ENCODE results near the gene FXYD3. TPM values are rescaled to one million over a fixed set of nuclear protein-coding genes. Genes with fewer than 3 reads are reported as not detected.

The FXYD3 gene
- total RNA-seq, 4 donors from 2014 or later = 282 to 837 (median 489) TPM

- DNase-seq = no peak
- intact Hi-C loops (cut with DNase I) = no loop called here
Observed at GRCh38 chr19:35075202-35076025, 40.2 kb upstream of the FXYD3 start.

GRCh38 chr19:35076026-35076370 lies 39.6 kb upstream of the FXYD3 start:
- WGBS, 2 donors = no CpG with 5 or more reads among the region's 6 CpGs
- H3K9me3 ChIP-seq = no peaks in the 10 kb centered on the region
- no peaks in the 10 kb centered on the region for H3K27me3 ChIP-seq
- H3K36me3 ChIP-seq = no peaks in the 10 kb centered on the region
- DNase-seq = no peak
- intact Hi-C loops (cut with DNase I) = no loop called here
- no peak overlapping the region for H3K4me3 ChIP-seq
- TF ChIP-seq CTCF (IDR thresholded peaks at IDR 0.05) (no peak), POLR2A (IDR thresholded peaks at IDR 0.05) (no peak)
- no peaks in the 10 kb centered on the region for H3K4me1 ChIP-seq
- no peak overlapping the region for H3K27ac ChIP-seq

More at GRCh38 chr19:35075202-35076025, 40.2 kb upstream of the FXYD3 start:
- H3K4me1 ChIP-seq = no peaks in the 10 kb centered on the region
- peaks cover 0 to 4% (median 4%) of the 10 kb centered on the region in 3 donors for H3K9me3 ChIP-seq
- TF ChIP-seq CTCF (IDR thresholded peaks at IDR 0.05) = no peak
- no peak for TF ChIP-seq POLR2A (IDR thresholded peaks at IDR 0.05)
- no peaks in the 10 kb centered on the region for H3K36me3 ChIP-seq
- H3K4me3 ChIP-seq = no peak overlapping the region
- no peaks in the 10 kb centered on the region for H3K27me3 ChIP-seq
- no peak overlapping the region for H3K27ac ChIP-seq
- 79 to 88% methylated on average over 12 to 18 of the region's 21 CpGs for WGBS, 2 donors

- WGBS, 2 donors = 80 to 100% methylated on average over 1 of the region's 8 CpGs
- no peaks in the 10 kb centered on the region for H3K9me3 ChIP-seq
- intact Hi-C loops (cut with DNase I) = no loop called here
- H3K4me1 ChIP-seq = no peaks in the 10 kb centered on the region
- TF ChIP-seq CTCF (IDR thresholded peaks at IDR 0.05) = no peak
- TF ChIP-seq POLR2A (IDR thresholded peaks at IDR 0.05) = no peak
- H3K27ac ChIP-seq = no peak overlapping the region
- no peak for DNase-seq
- H3K4me3 ChIP-seq = no peak overlapping the region
- no peaks in the 10 kb centered on the region for H3K27me3 ChIP-seq
- H3K36me3 ChIP-seq = no peaks in the 10 kb centered on the region
Observed at GRCh38 chr19:35076657-35077056, 39.0 kb upstream of the FXYD3 start.

GRCh38 chr19:35077411-35078223 lies 38.0 kb upstream of the FXYD3 start:
- H3K4me1 ChIP-seq = no peaks in the 10 kb centered on the region
- H3K36me3 ChIP-seq = no peaks in the 10 kb centered on the region
- 86% methylated on average over 17 of the region's 17 CpGs for WGBS, 2 donors
- intact Hi-C loops (cut with DNase I) = no loop called here
- no peak for TF ChIP-seq POLR2A (IDR thresholded peaks at IDR 0.05)
- TF ChIP-seq CTCF (IDR thresholded peaks at IDR 0.05) = no peak
- H3K27ac ChIP-seq = no peak overlapping the region
- H3K4me3 ChIP-seq = no peak overlapping the region
- no peaks in the 10 kb centered on the region for H3K9me3 ChIP-seq
- DNase-seq = no peak
- H3K27me3 ChIP-seq = no peaks in the 10 kb centered on the region

- H3K4me1 ChIP-seq = no peaks in the 10 kb centered on the region
- intact Hi-C loops (cut with DNase I) = no loop called here
- no peak overlapping the region for H3K27ac ChIP-seq
- no peak overlapping the region for H3K4me3 ChIP-seq
- no peaks in the 10 kb centered on the region for H3K9me3 ChIP-seq
- H3K36me3 ChIP-seq = no peaks in the 10 kb centered on the region
- H3K27me3 ChIP-seq = no peaks in the 10 kb centered on the region
- WGBS, 2 donors = 81% methylated on average over 5 of the region's 14 CpGs; no CpG with 5 or more reads in 1 of the 2 donors
- no peak for TF ChIP-seq CTCF (IDR thresholded peaks at IDR 0.05)
- no peak for DNase-seq
Observed at GRCh38 chr19:35079826-35080225, 35.8 kb upstream of the FXYD3 start.

Data from esophagus squamous epithelium (tissue), 5 donors.